CD4-positive, alpha-beta T cell treated with Interferon gamma for 1 hour (primary cell): ENCODE data around the gene MOCS2.

Experiments
- DNase-seq: peaks from one replicate; pipeline ENCODE4 v3.0.0-alpha.2; 2020

Gene MOCS2

DNA sequence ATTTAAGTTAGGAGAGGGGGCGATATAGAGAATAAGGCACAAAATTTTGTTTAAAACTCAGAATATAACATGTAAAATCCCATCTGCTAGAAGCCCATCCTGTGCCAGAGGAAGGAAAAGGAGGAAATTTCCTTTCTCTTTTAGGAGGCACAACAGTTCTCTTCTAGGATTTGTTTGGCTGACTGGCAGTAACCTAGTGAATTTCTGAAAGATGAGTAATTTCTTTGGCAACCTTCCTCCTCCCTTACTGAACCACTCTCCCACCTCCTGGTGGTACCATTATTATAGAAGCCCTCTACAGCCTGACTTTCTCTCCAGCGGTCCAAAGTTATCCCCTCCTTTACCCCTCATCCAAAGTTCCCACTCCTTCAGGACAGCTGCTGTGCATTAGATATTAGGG, 18.3 kb downstream of the MOCS2 start:
- DNase-seq, result no peak

DNA sequence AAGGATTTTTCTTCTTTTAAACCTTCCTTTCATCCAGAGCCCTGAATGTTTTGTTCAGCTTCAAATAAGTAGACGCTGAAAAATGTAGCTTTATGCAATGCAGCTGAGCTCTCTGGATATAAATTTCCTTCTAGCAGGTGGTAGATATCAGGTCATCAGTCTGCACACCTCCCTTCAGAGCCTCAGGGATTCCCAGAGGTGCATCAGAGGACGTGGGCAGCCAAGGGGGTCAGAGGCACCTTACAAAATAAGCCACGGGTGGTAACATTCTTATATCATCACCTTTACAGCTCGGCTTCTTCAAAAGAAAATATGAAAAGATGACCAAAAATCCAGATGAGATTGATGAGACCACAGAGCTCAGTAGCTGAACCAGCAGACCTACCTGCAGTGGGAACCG, 19.3 kb downstream of the MOCS2 start:
- DNase-seq, result no peak

DNA sequence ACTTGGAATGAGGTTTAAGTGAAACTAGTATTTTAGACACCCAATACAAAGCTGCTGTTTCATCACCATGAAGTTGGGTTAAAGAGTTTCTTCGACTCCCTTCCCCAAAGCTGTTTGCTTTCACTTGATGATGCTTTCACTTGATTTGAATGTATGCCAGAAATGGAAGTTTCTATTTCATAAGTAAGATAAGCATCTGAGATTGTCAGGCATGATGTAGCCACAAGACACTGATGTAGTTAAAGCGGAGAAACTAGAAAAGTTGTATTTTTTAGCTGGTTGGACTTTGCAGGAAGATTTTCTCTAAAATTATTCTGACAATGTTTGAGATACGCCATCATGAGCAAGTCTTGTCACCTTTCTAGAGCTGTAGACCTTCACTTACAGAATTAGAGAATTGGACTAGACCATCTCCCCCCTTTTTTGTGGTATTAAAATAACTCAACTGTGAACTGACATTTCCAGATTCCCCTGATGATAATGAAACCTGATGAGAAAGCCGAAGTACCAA, 20.0 kb downstream of the MOCS2 start:
- no peak for DNase-seq

DNA sequence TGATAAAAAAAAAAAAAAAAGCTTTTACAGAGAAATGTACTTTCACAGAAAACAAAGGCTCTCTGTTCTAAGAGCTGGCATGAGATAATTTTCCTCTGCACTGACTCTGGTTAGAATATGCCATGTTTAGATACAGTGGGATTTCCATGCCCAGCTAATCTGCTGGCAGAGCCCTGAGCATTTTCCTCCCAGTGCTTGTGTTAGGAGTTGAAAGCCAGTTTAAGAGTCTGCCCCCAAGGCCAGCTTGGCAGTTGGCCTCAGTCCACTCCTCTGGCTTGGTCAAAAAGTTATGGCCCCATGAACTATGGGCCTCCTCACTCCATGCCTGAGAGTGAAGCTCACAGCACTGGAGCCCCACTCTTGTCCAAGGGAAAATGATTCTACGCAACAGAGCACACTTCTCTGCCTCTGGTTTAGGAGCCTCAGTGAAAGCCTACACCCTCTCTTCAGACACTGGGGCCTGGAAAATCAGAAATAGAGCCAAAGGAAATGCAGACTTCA, 21.9 kb downstream of the MOCS2 start:
- DNase-seq, result no peak

DNA sequence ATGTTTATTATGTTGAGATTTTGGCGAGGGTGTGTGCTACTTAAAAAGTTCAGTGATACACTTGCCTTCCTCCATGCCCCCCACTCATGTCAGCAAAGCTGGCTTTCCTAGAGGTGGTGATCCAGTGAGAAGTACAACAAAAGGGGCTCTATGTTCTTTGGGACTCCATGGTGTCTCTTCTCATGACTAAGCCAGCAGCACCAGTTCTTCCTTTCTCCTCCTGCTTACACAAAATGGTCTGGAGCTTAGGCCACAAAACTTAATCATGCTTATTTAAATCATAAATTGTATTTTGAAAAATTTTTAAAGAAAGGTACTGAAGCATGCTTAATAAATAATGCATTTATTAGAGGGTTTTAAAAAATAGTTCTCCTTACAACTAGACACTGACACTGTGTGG, 22.4 kb downstream of the MOCS2 start:
- DNase-seq, result no peak

DNA sequence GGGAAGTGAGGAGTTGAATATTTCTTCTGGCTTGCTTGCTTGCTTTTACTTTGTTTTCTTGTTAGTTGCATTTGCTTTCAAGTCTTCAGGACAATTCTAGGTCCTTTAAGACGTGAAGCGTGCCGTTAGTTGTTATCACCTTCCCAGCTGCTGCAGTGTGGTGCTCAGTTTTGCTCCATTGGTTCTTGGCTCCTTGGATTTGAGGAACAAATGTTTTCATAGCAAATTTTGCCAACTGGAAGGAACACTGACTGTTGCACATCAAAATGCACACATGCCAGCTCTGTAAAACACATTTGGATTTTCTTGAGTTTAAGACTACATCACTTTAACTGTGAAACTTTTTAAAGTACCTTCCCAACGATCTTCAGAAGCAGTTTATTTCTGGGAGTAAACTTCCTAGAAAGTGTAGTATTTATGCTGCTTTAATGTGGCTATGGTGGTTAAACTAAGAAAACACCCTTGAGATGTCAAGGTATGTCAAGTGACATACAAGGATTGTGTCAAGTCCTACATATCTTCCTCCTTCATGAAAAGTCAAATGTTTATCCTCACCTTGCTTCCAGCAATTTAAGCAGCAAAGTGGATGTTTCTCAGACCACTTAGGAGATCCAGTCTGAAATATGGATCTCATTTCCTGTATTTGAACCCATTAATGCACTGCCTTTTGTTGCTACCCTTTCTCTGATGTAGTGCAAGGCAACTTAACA, 24.9 kb downstream of the MOCS2 start:
- DNase-seq, result no peak

DNA sequence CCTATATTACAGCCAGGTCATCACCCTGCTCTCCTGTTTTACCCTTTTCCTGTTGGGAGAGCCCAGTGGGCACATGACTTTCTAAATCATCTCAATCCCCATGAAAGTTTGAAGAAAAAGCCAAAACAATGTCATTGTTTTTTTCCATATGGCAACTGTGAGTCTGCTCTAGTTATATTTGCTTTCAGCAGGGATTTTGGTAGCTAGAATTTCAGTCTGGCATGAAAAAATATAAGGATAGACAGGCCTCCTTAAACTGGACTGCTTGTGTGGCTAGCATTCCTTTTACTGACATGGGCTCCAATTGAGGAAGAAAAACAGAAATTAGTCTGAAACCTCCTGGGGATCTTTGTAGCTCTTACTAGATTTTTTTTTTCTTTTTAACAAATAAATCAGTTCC, 25.6 kb downstream of the MOCS2 start:
- DNase-seq, result no peak

DNA sequence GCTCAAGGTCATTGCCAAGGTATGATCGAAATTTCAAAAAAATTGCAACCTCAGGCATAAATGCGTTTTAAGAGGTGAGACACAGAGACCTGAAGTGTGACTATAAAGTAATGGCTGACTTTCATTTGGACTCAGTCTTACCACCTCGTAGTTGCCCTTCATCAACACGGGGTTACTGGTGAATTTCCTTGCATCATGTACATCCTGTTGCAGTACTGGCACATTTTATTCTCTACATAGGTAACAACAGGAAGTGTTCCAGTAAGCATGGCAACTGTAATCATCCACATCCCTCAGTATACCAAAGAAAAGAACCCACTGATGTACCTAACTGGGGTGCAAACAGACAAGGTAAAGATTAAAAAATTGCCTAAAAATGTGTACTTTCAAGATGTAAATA, 29.3 kb downstream of the MOCS2 start:
- no peak for DNase-seq

DNA sequence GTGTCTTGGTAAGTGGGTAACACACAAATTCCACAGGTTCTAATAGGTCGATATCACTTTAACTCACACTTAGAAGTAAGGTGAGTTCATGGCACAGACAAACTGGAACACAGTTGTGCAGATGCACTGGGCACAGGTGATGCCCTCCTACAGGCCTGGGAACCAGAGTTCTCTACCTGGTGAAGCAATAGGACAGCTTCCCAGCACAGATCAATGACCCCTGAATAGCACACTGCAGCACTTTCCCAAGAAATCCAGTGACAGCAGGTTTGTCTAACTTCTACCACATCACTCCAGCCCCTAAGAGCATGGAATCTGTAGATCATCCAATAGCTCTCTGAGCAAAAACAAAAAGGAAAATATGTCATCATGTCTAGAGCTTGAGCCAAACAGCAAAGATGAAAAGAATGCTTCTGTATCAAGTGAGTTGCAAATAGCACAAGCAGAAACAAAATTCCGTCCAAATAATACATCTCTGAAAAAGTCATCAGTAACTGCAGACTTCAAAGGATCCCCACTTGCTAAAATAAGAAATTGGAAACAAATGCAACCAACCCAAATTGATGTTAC, 33.5 kb downstream of the MOCS2 start:
- DNase-seq, result no peak

DNA sequence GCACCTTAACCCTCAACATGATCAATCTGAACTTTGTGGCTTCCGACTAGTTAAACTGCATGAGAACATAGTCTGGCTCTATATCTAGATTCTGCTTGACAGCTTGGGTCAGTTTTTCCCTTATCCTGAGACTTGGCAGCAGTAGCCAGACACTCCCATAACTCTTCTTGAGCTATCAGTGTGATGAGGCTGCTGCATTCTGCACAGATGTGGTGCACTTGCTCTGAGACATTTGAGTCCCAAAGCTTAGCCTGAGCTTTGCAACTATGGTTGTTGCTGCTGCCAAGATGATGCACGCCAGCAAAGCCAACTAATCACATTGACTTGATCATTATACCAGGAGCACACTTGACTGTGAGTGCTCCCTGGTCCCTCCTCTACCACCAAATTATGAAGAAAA, 36.2 kb downstream of the MOCS2 start:
- no peak for DNase-seq

DNA sequence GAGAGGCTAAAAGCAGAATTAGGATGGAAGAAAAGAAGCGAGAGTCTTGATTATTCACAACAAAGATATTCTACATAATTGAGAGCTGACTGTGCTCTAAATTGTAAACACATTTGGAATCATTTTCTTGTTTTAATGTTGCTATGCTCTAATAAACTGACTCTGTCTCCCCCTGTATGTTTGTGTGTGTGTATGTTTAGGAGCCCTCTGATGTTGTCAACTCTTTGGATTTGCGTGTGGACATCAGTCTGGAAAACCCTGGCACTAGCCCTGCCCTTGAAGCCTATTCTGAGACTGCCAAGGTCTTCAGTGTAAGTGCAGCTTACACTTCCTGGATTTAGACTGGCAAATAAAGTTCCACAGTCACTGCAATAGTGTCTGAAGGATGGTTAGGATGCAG, 37.8 kb downstream of the MOCS2 start:
- no peak for DNase-seq

DNA sequence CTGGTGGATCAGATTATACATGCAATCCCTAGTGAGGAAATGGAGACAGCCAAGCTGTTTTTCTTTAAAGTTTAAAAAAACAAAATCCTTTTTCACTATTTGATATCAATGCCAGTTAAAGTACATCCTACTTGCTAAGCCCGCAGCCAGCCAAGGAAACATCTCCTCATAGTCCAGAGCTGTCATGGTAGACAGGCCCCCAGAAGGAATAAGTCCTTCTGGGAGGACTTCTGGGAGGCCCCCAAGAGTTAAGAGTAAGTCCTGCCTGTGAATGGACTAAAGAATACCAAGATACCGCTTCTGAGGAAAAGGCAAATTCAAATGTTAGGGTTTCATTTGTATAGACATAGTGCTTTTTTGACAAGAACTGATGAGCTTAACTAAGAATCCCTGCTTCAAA, 38.3 kb downstream of the MOCS2 start:
- DNase-seq, result no peak

DNA sequence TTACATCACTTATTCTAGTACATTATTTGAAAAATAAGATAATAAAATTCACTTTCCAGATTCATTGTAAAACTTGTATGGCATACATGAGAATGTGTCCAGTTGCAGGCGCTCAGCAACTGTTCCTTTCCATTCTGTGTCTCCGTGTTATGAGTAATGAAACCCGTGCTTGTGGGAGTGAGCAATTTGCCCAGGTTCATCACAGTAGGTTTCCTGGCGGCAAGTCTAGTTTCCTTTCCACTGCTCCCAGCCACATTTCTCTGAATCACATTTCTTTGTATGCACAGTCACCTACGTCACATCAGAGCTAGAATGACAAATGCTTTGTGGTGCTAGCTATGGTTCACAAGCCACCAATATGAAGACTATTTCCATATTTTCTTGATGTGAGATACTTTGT, 39.9 kb downstream of the MOCS2 start:
- no peak for DNase-seq

DNA sequence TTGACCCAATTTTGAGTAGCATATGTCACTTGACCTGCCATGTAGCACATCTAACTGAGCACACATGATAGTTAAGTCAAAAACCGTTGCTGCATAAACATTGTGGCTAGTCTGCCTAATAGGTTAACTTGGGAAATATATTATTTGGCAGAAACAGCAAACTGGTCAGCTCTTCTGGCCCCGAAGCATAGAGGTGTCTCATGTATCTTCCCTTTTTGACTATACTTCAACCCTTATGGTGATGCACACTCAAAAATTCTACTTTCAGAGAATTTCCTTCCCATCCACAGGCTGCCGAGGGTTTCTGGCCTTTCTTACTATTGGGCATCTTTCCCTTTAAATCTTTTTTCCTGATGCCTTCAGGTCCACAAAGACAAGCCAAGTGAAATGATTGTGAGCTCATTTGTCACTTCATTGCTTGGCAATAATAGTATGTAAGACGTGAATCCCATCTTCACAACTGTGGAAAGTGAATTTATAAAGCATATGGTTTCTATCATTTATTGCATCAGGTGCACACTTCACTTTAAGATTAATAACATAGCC, 41.2 kb downstream of the MOCS2 start:
- no peak for DNase-seq

DNA sequence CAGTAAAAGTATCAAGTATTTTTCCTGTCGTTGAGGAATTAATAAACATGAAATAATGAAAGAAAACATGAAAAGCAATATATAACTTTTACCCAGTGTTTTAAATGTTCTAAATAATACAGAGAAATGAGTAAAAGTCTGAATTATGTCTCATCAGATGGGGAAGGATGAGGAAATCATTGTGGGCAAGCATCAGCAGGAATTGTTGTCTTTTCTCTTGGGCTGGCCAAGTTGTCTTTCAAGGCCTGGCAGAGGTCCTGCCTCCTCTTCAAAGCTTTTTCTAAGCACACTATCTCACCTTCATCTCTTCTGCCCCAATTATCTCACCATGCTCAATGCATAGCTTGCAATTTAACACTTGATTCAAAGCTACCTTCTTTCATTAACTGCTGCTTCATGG, 41.9 kb downstream of the MOCS2 start:
- DNase-seq, result no peak

DNA sequence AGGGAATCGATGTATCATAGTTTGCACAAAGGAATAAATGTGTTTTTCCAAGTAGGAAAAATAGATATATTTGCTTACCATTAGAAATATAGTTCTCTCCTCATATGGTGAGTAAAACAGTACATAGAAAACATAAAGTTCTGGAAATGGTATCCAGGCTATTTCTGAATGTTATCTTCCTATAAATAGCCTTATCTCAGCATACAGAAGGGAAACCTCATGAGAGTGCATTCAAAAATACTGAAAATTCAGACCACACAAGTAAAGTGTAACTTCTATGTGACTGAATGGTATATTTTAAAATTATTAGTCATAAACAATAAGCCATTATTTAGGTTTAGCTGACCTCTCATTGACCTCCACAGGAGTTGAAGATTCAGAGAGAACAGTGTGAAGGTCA, 43.5 kb downstream of the MOCS2 start:
- no peak for DNase-seq

DNA sequence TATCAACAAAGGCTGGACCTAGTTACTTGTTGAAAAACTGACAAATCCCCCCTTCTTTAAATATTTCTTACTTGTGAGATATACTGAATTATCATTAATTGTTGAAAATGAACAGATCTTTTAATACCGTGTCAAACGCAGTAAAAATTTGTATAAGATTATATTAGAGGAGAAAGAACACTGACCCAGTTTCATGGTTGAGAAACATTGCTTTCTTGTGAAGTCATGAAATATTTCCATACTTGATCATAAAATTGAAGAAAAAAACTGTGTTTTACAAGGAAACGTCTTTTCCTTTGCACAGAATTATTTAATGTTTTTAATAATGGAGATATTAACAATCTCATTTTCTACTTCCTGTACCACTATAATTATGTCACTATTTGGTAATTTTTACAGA, 45.8 kb downstream of the MOCS2 start:
- DNase-seq, result no peak

DNA sequence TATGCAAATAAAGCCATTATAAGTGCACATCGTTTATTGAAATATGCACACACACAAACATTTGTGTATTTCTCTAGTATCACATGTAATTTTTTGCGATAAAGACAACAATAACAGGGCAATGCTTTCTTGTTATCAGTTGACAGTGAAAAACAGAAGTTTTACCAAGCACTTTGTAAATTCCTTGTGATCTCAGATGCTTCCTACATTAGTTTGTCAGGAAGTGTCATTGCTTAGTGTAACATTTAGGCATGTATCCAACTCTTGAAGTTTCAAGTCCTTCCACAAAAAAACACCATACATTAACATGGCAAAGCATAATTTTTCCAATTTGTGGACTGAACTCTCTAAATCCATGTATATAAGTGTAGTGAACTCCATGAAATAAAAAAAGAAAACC, 46.4 kb downstream of the MOCS2 start:
- no peak for DNase-seq

DNA sequence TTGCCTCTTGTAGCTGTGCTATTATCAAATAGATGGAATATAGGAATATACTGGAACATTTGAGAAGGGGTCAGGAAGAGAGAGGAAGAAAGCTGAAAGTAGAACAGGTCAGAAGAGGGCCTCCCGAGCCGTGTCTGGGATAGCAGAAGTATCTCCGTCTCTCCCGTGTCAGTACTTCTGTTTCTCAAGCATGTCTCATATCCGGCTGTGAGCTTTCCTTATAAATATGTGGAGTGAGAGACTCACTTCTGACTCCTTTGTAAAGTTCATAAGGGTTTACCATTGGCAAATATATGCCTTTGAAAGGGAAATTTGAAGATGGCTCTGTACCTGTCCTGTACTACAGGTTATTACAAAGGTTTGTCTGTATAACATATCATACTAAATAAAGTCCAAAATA, 50.3 kb downstream of the MOCS2 start:
- no peak for DNase-seq

DNA sequence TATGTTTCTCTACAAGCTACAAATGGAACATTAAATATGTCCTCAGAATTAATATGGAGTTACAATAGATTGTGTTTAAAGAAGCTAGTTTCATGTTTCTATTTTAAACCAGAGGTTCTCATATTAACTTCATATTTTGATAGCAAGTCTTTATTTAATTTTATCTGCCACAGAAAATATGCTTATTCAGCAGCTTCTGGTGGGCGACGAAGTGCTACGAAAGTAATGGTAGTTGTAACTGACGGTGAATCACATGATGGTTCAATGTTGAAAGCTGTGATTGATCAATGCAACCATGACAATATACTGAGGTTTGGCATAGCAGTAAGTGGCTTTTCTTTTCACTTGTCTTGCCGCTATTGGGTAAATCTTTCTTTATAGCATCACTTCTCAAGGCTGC, 54.2 kb downstream of the MOCS2 start:
- DNase-seq, result no peak

DNA sequence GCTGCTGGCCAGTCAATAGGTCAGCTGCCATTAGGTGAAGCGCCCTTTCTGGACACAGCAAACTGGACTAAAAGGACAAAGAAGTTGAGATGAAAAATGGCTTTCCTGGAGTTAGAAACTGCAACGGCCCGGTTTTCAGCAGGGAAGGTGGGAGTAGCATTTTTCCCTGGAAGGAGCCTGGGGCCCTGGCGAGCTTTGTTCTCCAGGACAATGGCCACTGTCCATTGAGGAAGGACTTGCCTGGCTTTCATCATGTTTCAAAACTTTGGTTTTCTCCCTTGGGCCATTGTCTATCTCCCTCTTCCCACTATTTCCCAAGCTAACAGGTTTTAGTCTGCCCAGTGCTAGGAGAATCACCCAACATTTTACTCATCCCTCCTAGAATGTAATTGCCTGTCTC, 56.2 kb downstream of the MOCS2 start:
- no peak for DNase-seq

DNA sequence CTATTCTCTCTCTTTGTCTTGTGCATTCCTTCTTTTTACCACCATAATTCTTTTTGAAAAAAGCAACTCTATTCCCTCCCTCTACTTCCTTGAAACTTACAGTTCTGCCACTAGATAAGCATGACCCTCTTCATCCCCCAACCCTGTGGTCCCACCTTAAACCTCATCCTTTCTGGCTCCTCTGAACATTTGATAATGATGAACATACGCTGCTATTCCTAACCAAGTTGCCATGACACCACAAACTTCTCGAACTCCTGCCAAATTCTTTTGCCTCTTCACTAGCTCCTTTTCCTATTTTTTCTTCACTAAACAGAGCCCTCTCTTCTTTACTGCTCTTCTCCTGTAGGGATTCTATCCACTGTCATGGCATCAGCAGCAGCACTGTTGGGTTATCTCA, 57.1 kb downstream of the MOCS2 start:
- no peak for DNase-seq

DNA sequence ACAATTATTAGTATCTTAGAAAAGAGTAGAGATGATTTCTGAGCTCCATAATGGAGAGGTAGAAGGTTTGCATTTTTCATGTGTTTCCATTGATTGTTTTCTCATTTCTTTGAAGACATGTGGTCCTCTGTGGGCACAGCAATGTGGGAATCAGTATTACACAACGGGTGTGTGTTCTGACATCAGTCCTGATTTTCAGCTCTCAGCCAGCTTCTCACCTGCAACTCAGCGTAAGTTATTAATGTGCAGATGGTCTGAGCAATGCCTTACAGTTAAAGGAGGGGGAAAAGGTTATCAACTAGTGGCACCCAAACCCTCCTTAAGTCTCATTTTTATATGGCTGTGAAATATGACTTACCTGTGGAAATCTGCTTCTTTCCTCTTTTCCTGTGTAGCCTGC, 61.3 kb downstream of the MOCS2 start:
- no peak for DNase-seq
